Psoas muscle (tissue), 8 donors: ENCODE results near the gene ZNF521. TPM values are rescaled to one million over a fixed set of nuclear protein-coding genes. Genes with fewer than 3 reads are reported as not detected.

Experiments
- ATAC-seq, 4 donors: fragments of 200-7000 bp; cut with Tn5 transposase; one replicate each; pipeline ENCODE4 v1.9.1; 2020; ENCODE audit warnings: moderate library complexity in 3 of 4, mild to moderate bottlenecking in 2 of 4
- DNase-seq, 2 donors: peaks; one replicate each; pipeline ENCODE4 v3.0.0-alpha.2; 2020
- H3K27ac ChIP-seq: fragments of 200-600 bp; one replicate; pipeline ENCODE4 v1.8.0; 2022
- H3K27me3 ChIP-seq, 3 donors: fragments of 200-600 bp in 1 of 3; one replicate each; pipeline versions ENCODE4 v1.6.1 to v1.8.0; 2013 to 2022; ENCODE audit warnings: low read length in 2 of 3, mild to moderate bottlenecking in 2 of 3, moderate library complexity in 1 of 3; ENCODE audit not compliant: insufficient read depth in 3 of 3
- H3K36me3 ChIP-seq, 2 donors: fragments of 200-600 bp in 1 of 2; one replicate each; pipeline versions ENCODE4 v1.6.1 to v1.8.0; 2013 to 2022; ENCODE audit warnings: low read depth in 1 of 2, mild to moderate bottlenecking in 1 of 2, moderate library complexity in 1 of 2; ENCODE audit not compliant: insufficient read depth in 1 of 2
- H3K4me1 ChIP-seq: fragments of 200-600 bp; one replicate; pipeline ENCODE4 v1.8.0; 2022
- H3K4me3 ChIP-seq: fragments of 200-600 bp; one replicate; pipeline ENCODE4 v1.8.0; 2022; ENCODE audit warnings: mild to moderate bottlenecking
- H3K9me3 ChIP-seq: fragments of 200-600 bp; one replicate; pipeline ENCODE4 v1.8.0; 2022
- CTCF ChIP-seq: fragments of 200-600 bp; IDR thresholded peaks from one replicate; pipeline ENCODE4 v1.8.0; 2022; ENCODE audit warnings: antibody characterized with exemption
- whole genome bisulfite sequencing, 3 donors: extraction: QIAGEN DNeasy Blood & Tissue Kit; methylation state at CpG; one replicate each; pipeline versions ENCODE4 v1.1.6 to v1.1.7; 2013; 5-methylcytosine and 5-hydroxymethylcytosine counted together
- intact Hi-C, 2 donors: fragments of 100-400 bp; cut with DNase I; formaldehyde crosslinking; loops; one replicate each; pipeline versions ENCODE4 v1.11.0 to v1.14.2; 2022
- polyA plus RNA-seq, 3 donors: library from polyadenylated mRNA; stranded (reverse); fragments of 200-250 nt; gene quantifications; one replicate each; pipeline ENCODE4 v1.2.3, GENCODE V29; 2013
- total RNA-seq, 4 donors: library from RNA; stranded (reverse); fragmentation: NEBNext Ultra II Directional in 2 of 4; extraction: Animal tissue kit (Norgen Biotek cat#: 25700) in 2 of 4; gene quantifications; one replicate each; pipeline versions ENCODE4 v1.2.1 to v1.2.4, GENCODE V29; 2021 to 2023
- donor health status: healthy with polysubstance abuse.
- donor health status: DM: no; HTN: no; CAD: no; lungs with moderate emphysema.
- donor health status: Bipolar disorder and iron deficiency.
- donor health status: healthy.
- donor health status: DM: yes; HTN: yes; CAD: no.
- donor health status: DM: no; HTN: no; CAD: no.
- donor health status: DM: no; HTN: no; CAD: no.
- donor health status: DM: yes; HTN: yes; CAD: no.

The ZNF521 gene
- total and polyA plus RNA-seq, 7 donors, result 1.8 to 13.2 (median 4.2) TPM

GRCh38 chr18:25144820-25145219 is 207.1 kb downstream of the ZNF521 start:
- H3K36me3 ChIP-seq, result no peaks in the 10 kb centered on the region
- WGBS, 3 donors, result 49 to 60% (median 57%) methylated on average over 2 of the region's 2 CpGs
- TF ChIP-seq CTCF, result no peak
- no peaks in the 10 kb centered on the region for H3K9me3 ChIP-seq
- no peaks in the 10 kb centered on the region for H3K4me1 ChIP-seq
- DNase-seq (no peak), ATAC-seq (no peak)
- H3K27me3 ChIP-seq, result no peaks in the 10 kb centered on the region
- no peak overlapping the region for H3K4me3 ChIP-seq
- no peak overlapping the region for H3K27ac ChIP-seq
- intact Hi-C loops, result no loop called here

DNA sequence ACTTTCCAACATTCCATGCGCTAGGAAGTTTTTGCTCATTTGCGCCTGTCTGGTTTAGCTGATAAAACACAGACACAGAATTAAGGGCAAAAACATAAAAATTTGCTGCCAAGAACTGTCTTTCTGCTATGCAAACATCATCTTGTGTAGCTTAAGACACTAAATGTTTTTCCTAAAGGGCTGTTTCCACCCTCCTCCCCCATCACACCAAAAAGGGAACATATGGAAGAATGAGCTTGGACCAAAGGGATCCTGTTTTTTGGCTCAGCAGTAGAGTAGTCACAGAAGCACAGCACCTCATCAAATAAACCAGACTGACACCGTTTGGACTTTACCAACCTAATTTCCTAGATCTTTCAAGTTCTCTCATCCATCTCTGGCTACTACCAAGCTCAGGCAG is 210.1 kb downstream of the ZNF521 start:
- H3K4me1 ChIP-seq, result peaks cover 2% of the 10 kb centered on the region
- H3K27me3 ChIP-seq, result no peaks in the 10 kb centered on the region
- no peak for TF ChIP-seq CTCF
- no peaks in the 10 kb centered on the region for H3K36me3 ChIP-seq
- H3K9me3 ChIP-seq, result no peaks in the 10 kb centered on the region
- ATAC-seq, result no peak
- no peak overlapping the region for H3K27ac ChIP-seq
- 85 to 89% (median 87%) methylated on average over 3 of the region's 3 CpGs for WGBS, 3 donors
- no peak for DNase-seq
- H3K4me3 ChIP-seq, result no peak overlapping the region
- intact Hi-C loops, result no loop called here

- no peaks in the 10 kb centered on the region for H3K36me3 ChIP-seq
- H3K27me3 ChIP-seq, result no peaks in the 10 kb centered on the region
- H3K27ac ChIP-seq, result no peak overlapping the region
- ATAC-seq (no peak), DNase-seq (no peak)
- intact Hi-C loops, result no loop called here
- no peak for TF ChIP-seq CTCF
- no peaks in the 10 kb centered on the region for H3K9me3 ChIP-seq
- WGBS, 3 donors, result 82 to 89% (median 83%) methylated on average over 3 of the region's 3 CpGs
- no peak overlapping the region for H3K4me3 ChIP-seq
- peaks cover 6% of the 10 kb centered on the region for H3K4me1 ChIP-seq
Observed at GRCh38 chr18:25141399-25141798, 210.6 kb downstream of the ZNF521 start.

DNA sequence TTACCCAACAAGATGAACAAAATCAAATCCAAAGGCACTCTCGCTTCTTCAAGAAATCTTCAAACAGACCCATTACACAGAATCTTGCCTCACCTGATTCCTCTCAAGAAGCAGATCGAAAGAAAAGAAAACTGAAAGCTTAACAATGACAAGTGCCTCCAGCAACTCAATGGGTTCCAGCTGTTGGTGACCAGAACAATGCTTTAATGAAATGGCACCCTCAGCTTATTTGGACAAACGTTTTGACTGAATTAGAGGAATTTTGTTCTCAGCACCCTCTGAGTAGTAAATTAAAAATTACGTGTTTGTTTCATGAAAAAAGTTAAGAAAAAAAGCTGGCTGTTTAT is 211.0 kb downstream of the ZNF521 start:
- Histone ChIP-seq H3K4me3 (no peak overlapping the region), H3K9me3 (no peaks in the 10 kb centered on the region), H3K27me3 (no peaks in the 10 kb centered on the region), H3K4me1 (peaks cover 9% of the 10 kb centered on the region), H3K27ac (no peak overlapping the region), H3K36me3 (no peaks in the 10 kb centered on the region)
- ATAC-seq, result no peak
- intact Hi-C loops, result no loop called here
- TF ChIP-seq CTCF, result no peak
- WGBS, 3 donors, result 77 to 81% (median 79%) methylated on average over 4 of the region's 4 CpGs
- no peak for DNase-seq

- Histone ChIP-seq H3K4me3 (no peak overlapping the region), H3K4me1 (peaks cover 15% of the 10 kb centered on the region), H3K9me3 (no peaks in the 10 kb centered on the region), H3K27me3 (no peaks in the 10 kb centered on the region), H3K36me3 (no peaks in the 10 kb centered on the region), H3K27ac (no peak overlapping the region)
- TF ChIP-seq CTCF, result no peak
- intact Hi-C loops, result no loop called here
- WGBS, 3 donors, result 62 to 68% (median 66%) methylated on average over 8 of the region's 8 CpGs
- ATAC-seq, result no peak
- DNase-seq, result no peak
Observed at GRCh38 chr18:25140124-25140961, 211.6 kb downstream of the ZNF521 start.
